ENCODE measurements around the gene FAP. TPM values are rescaled to one million over a fixed set of nuclear protein-coding genes. Genes with fewer than 3 reads are reported as not detected.

FAP gene
- total RNA-seq (2014; rRNA removed; shearing (Covaris generic)), result 2.1 and 3.3 TPM in 2 replicates

DNA sequence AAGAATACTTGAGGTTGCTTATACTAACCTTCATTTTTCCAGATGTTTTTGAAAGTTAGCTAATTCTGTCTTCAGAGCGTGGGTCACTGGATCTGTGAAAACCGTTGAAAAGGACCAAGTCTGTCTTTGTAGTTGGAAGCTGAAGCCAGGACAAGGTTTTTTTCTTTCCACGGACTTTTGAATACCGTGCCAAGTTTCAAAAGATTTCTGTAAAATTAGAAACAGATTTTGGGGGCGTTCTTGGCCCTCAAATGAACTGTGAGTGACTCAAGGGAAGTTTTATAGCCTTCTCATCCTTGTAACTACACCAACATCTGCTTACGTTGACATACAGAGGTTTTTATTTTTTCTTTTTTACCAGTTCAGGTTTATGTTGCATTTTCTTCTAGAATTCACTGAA, at the start of gene FAP:
Gene FAP (minus strand): TSS at position 152 of the 400 bp plus-strand sequence. CDS start 118 bp downstream, at position 34.
- DNase-seq (ENCODE audit: low spot score), result peak; percentile 40

DNA sequence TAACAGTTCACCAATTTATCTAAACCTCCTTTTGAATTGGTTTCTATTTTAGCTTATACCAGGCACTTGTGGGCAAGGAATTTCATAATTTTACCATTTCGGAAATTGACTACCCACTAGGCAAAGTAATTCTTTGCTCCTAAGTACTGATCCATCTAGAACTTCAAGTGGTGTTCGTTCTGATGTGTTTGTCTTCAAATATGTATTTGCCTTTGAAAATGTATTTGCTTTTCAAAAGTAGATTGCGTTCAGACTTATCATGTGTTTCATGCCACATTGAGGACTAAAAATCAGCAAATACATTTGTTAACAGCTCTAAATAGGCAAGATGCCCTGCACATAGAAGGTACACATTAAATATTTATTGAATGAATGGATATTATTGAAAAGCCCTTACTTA, 48.5 kb upstream of the FAP start:
- DNase-seq (ENCODE audit: low spot score), result no peak

- no peak for DNase-seq (ENCODE audit: low spot score)
Observed at GRCh38 chr2:162282765-162283425, 39.6 kb upstream of the FAP start.

DNA sequence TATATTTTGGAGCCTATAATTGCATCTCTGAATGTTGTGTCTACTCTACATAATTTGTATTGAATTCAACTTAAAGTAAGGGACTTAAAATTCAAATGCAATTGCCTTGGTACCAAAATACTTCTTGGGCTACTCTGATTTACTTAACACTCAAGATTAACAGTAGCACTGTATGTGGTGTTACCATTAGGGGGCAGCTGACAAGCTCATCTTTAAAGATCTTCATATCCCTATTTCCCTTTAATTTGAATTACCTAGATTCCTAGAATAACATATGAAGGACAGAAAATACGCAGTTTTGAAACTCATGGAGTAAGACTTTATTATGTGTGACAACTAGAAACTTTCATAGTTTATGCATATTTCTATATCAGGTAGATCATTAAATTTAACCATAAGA, 37.4 kb upstream of the FAP start:
- DNase-seq (ENCODE audit: low spot score), result no peak

GRCh38 chr2:162277381-162277780, 34.1 kb upstream of the FAP start:
- no peak for DNase-seq (ENCODE audit: low spot score)

GRCh38 chr2:162267996-162268395, 24.8 kb upstream of the FAP start:
- no peak for DNase-seq (ENCODE audit: low spot score)

GRCh38 chr2:162267496-162267895, 24.3 kb upstream of the FAP start:
- no peak for DNase-seq (ENCODE audit: low spot score)

GRCh38 chr2:162266460-162266760, 23.2 kb upstream of the FAP start:
- no peak for DNase-seq (ENCODE audit: low spot score)

GRCh38 chr2:162265666-162266459, 22.6 kb upstream of the FAP start:
- DNase-seq (ENCODE audit: low spot score), result no peak

GRCh38 chr2:162261032-162261945, 18.0 kb upstream of the FAP start:
- peak; percentile 54 for DNase-seq (ENCODE audit: low spot score)

DNA sequence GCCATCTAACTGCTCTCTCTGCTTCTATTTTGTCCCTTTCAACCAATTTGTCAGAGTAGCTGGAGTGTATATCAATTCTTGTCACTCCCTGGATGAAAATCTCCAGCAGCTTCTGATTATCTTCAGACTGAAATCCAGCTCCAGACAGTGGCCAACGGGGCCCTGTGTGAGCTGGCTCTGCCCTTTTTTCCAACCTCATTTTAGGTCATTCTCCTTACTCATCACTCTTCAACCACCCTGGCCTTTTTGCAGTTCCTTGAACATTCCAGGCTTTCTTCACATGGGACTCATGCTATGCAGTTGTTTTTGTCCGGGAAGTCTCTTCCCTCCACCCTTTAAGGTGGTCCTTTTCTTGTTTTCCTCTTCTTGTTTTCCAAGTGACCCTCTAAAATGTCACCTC, 15.4 kb upstream of the FAP start:
- no peak for DNase-seq (ENCODE audit: low spot score)

DNA sequence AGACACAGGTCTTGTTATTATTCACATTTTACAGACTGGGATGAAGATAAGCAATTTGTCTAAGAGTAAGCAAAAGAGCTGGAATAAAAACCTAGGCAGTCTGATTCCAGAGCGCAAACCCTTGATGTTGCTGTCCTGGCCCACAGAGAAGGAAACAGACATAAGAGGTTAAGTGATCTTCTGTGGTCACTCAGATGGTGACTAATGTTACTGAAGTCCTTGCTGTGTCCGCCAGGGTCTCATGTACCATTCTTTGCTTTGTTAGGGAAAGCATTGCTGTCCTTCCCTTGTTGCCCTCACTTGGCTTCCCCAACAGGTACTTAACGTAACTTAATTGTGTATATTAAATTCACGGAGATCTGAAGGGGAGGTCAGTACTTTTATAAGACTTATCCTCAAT, 14.9 kb upstream of the FAP start:
- DNase-seq (ENCODE audit: low spot score), result peak; percentile 6

DNA sequence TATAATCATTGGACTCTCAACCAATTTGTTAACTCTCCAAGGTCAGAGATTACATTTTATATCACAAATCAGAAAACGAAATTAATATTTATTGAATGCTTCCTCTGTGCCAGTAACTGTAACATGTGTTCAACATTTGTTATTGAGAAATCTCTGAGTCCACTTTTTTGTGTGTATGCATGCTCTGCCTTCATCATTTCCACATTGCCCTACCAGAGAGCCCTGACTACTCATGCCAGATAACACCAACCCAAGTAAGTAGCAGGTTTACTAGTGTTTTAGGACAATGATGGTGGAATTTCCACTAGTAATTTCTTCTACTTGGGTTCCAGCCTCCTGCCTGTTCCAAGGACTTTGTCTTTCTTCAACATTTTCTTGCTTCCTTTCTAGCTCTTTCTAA, 14.2 kb upstream of the FAP start:
- no peak for DNase-seq (ENCODE audit: low spot score)

DNA sequence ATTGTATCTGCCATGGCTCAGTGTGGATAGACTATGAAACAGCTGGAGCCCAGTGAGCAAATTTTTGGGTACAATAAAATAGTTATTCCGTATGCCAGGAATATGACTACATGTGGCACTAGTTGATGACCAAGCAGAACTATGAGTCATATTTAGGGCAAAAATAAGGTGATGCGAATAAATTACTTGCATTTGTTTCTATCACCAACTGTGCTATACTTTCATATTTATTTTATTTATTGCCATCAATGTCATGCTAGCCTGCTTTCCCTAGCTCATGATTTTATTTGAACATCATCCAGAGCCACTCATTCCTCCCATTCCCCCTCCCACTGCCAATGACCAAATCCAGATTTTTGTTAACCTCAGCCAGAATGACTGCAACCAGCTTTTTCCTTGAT, 13.3 kb upstream of the FAP start:
- DNase-seq (ENCODE audit: low spot score), result no peak

GRCh38 chr2:162254236-162254871, 11.1 kb upstream of the FAP start:
- no peak for DNase-seq (ENCODE audit: low spot score)

DNA sequence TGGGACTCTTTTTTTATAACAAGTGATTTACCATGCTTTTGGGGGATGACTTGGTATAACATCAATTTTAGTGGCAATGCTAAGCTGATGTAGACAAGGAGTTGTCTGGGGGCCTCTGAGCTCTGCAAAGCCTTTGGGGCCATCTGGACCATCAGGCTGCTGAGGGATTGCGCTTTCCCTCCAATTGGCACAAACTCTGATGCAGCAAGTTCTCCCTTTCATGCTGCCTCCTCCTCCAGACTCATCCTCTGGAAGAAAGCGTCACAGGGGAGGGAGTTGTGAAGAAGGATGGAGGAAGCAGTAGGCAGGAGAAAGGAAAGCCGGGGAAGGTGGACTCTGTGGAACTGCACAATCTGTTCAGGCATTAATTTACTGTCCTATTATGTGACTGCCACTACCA, 10.2 kb upstream of the FAP start:
- no peak for DNase-seq (ENCODE audit: low spot score)

- DNase-seq (ENCODE audit: low spot score), result no peak
Observed at GRCh38 chr2:162252153-162252552, 8.9 kb upstream of the FAP start.

DNA sequence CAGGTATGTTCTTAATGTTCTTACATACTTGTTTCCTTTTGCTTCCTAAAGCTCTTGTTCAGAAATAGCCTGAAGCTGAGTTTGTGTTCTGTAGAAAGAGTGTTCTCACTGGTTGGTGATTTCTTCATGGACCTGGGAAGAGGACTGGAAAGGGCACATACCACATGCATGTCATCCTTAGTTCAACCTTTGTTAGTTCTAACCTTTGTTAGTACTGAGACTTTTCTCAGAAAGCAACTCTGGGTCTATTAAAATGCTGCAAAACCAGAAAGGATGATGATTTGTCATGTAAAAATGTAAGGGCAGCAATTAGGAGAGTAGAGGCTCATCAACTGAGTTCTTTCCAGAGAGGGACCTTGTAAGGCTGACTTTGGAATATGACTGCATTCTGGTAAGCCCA, 2.5 kb upstream of the FAP start:
- DNase-seq (ENCODE audit: low spot score), result no peak

- DNase-seq (ENCODE audit: low spot score), result no peak
Observed at GRCh38 chr2:162245061-162245460, 1.8 kb upstream of the FAP start.

DNA sequence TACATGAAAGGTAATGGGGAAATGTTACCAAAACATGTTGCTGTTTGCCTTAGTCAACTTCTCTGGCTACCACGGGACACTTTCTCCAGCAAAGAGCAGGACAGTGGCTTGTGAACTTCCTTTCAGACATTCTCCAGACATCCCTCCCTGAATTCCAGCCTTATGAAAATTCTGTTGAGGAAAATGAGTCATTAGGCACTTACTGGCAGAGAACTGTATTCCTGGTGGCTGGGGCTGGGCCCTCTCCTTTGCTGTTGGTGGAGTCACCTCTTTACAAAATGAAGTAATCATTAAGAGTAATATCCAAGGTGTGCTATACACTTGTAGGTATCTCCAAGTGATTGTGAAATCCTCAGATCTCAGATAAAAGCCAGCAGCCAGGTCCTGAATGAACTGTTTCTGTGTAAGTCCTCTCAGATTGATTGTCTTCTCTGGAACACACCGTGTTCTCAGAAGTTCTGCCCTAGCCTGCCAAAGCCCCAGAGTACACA, 1.3 kb upstream of the FAP start:
- DNase-seq (ENCODE audit: low spot score), result peak; percentile 69

DNA sequence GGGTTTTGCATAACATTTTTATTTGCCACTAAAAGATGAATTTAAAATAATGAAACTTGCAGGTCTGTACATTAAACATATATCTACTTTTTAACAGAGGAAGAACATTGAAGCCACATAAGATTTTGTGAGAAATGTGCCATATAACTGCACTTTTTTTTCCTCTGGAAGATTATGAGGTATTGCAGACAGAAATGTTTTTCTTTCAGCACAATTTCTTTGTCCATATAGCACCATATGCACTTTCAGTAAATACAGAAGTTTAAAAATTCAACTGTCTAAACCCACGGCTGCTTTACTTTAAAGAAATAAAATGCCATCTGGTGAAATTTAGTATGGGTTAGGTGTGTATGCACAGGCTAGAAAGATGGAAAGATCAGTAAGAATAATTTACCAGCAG, 470 bp upstream of the FAP start:
- no peak for DNase-seq (ENCODE audit: low spot score)
